HG03135 (cell line): ENCODE data around the gene CBX3.
"Not testable (repeated sequence)": the region's sequence is repeated elsewhere in the genome, so short reads cannot be mapped to it uniquely, and the experiment has no call there.

Experiments used
- ATAC-seq: cut with Tn5 transposase; IDR thresholded peaks from one replicate; pipeline ENCODE4 v1.9.1; 2021; ENCODE audit warnings: mild to moderate bottlenecking, moderate library complexity; ENCODE audit not compliant: unreplicated experiment

The CBX3 gene

GRCh38 chr7:26200444-26201246 lies 900 bp upstream of the CBX3 start, which contains the start of gene HNRNPA2B1:
HNRNPA2B1 (minus strand) TSS chr7:26200746; CDS start chr7:26200577, 169 bp downstream.
- ATAC-seq = peak; percentile 63

GRCh38 chr7:26202019-26202990 lies 760 bp downstream of the CBX3 start:
- no peak for ATAC-seq

GRCh38 chr7:26203016-26203415 lies 1.5 kb downstream of the CBX3 start:
- ATAC-seq = no peak

DNA sequence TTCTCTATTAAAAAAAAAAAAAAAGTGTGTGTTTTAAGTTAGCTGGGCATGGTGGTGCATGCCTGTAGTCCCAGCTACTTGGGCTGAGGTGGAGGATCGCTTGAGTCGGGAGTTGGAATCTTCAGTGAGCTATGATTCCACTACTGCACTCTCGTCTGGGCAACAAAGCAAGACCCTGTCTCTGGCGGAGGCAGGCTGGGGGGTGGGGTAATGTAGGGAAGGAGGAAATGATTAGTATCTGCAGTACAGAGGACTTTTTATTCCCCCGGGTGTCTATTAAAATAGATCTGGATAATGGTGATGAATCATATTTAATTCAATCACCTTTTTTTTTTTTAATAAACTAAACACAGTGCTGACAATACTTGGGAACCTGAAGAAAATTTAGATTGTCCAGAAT lies 6.5 kb downstream of the CBX3 start:
- no peak for ATAC-seq

GRCh38 chr7:26212921-26213718 lies 11.6 kb downstream of the CBX3 start:
- no peak for ATAC-seq

DNA sequence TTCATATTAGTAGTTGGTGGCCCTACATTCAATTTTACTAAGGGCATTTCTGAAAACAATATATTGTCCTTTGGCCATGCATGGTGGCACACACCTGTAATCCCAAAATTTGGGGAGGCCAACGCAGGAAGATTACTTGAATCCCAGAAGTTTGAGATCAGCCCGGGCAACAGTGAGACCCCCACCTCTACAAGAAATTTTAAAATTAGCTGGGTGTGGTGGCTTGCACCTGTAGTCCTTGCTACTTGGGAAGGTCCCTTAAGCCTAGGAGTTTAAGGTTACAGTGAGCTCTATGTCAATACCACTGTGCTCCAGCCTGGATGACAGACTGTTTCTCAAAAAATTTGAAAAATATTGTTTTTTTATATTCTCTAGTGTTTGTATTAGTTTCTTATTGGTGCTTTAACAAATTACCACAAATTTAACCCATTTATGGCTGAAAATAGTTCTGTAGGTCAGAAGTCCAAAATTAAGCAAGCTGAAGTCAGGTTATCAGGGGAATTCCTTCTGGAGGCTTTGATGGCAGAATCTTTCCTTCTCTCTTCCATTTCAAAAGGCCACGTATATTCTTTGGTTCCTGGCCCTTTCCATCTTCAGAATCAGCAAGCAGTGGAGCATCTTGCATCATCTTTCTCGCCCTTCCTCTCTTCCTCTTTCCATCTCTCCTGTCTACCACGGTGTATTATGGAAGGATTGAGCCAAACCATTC lies 12.4 kb downstream of the CBX3 start:
- no peak for ATAC-seq

DNA sequence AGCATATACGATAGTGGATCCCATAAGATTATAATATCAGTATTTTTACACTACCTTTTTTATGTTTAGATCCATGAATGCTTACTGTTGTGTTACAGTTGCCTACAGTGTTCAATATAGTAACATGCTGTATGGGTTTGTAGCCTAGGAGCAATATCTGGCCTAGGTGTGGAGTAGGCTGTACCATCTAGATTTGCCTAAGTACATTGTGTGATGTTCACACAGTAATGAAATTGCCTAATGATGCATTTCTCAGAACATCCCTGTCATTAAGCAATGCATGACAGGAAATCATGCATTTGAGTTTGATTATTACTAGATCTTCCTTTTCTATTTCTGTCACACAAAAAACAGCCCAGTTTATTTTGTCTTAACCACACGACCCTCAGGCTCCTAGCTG lies 14.5 kb downstream of the CBX3 start:
- ATAC-seq = no peak

DNA sequence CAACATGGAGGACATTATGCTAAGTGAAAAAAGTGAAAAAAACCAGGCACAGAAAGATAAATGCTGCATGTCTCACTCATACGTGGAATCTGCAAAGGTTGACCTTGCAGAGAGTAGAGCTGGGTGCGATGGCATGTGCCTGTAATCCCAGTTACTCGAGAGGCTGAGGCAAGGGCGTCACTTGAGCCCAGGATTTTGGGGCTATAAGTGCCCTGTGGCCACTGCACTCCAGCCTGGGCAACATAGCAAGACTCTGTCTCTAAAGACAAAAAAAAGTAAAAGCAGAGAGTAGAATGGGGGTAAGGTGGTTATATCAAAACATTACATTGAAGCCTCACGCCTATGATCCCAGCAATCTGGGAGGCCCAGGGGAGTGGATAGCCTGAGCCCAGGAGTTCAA lies 22.8 kb downstream of the CBX3 start:
- no peak for ATAC-seq

DNA sequence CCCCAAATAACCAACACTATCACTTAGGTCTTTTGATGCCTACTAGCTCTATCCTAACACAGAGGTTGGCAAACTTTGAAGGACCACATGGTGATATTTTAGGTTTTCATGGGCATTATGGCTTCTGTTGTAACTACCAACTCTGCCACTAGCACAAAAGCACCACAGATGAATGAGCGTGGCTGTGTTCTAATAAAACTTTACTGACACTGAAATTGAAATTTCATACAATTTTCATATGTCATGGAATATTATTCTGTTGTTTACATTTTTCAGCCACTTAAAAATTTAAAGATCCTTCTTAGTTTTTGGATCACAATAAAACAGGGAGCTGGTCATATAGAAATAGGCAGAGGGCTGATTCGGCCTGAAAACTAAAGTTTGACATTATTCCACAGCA lies 26.4 kb downstream of the CBX3 start:
- no peak for ATAC-seq

- ATAC-seq = no peak
Measured at GRCh38 chr7:26233902-26234511, 32.5 kb downstream of the CBX3 start.

GRCh38 chr7:26237035-26237807 lies 35.7 kb downstream of the CBX3 start:
- no peak for ATAC-seq

DNA sequence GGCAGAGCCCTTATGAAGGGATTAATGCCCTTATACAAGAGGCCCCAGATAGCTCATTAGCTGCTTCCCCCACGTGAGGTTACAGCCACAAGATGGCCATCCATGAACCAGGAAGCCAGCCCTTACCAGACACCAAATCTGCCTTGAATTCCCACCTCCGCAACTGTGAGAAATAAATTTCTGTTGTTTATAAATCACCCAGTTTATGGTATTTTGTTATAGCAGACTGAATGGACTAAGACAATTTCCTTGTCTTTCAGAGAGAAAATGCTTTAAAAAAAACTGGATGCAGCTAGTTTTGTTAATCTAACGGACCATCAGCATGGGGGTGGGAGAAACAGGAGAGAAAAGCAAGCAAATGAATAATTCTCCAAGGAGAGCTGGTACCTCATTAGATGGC lies 36.5 kb downstream of the CBX3 start:
- ATAC-seq = no peak

GRCh38 chr7:26245150-26245549 lies 43.6 kb downstream of the CBX3 start:
- no peak for ATAC-seq

DNA sequence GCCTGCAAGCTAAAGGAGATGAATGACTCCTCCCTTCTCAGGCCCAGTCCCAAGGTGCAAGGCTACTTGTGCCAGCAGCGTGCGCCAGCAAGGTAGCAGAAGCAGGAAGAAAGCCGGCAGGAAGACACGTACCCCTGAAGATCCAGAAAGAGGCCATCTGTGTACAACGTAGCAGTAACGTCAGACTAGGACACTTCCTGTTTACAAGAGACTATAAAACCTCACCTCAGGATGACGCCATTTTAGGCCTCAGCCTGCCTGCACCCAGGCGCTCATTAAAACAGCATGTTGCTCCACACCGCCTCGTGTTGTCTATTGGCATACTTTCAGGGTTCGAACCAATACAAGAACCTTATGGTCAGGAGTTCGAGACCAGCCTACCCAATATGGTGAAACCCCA lies 48.7 kb downstream of the CBX3 start:
- no peak for ATAC-seq

DNA sequence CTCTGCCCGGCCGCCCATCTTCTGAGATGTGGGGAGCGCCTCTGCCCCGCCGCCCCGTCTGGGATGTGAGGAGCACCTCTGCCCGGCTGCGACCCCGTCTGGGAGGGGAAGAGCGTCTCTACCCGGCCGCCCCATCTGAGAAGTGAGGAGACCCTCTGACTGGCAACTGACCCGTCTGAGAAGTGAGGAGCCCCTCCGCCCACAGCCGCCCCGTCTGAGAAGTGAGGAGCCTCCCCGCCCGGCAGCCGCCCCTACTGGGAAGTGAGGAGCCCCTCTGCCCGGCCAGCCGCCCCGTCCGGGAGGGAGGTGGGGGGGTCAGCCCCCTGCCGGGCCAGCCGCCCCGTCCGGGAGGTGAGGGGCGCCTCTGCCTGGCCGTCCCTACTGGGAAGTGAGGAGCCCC lies 60.3 kb downstream of the CBX3 start:
- not testable (repeated sequence) for ATAC-seq
